CD4-positive, alpha-beta T cell (primary cell): ENCODE results near the gene CRYGN. TPM values are rescaled to one million over a fixed set of nuclear protein-coding genes. Genes with fewer than 3 reads are reported as not detected.

ENCODE experiments used
- ATAC-seq: fragments of 200-7000 bp; cut with Tn5 transposase; one replicate; pipeline ENCODE4 v1.10.0; 2022; ENCODE audit warnings: mild to moderate bottlenecking; ENCODE audit not compliant: poor library complexity
- CTCF ChIA-PET: fragments of 350-600 bp; sonication (Branson Sonifier 250); formaldehyde crosslinking; loops from one replicate; lab custom pipeline; 2021; ENCODE audit warnings: antibody characterized with exemption, inconsistent platforms; lab: Charles Lee
- POLR2A ChIA-PET: fragments of 350-600 bp; sonication (Branson Sonifier 250); formaldehyde crosslinking; loops from one replicate; lab custom pipeline; 2021; ENCODE audit warnings: antibody characterized with exemption, inconsistent platforms; lab: Charles Lee
- DNase-seq, 14 experiments: peaks; one replicate each; pipeline ENCODE4 v3.0.0-alpha.2; 2013 to 2020; ENCODE audit warnings: mixed read lengths in 2 of 14
- H3K27ac ChIP-seq, 2 donors: one replicate each; pipeline versions ENCODE4 v1.5.1 to v1.7.0; 2013; ENCODE audit warnings: low read length in 2 of 2, low read depth in 1 of 2, mild to moderate bottlenecking in 1 of 2
- H3K27me3 ChIP-seq, 2 experiments: 1 replicate in 1 of 2; 2 replicates in 1 of 2; pipeline versions ENCODE4 v1.6.1 to v1.7.0; 2013; ENCODE audit warnings: low read length in 2 of 2, control low read depth in 1 of 2, mild to moderate bottlenecking in 1 of 2, moderate library complexity in 1 of 2; ENCODE audit not compliant: insufficient read depth in 2 of 2, control insufficient read depth in 1 of 2
- H3K36me3 ChIP-seq: one replicate; pipeline ENCODE4 v1.6.1; 2013; ENCODE audit warnings: low read length, control low read depth; ENCODE audit not compliant: insufficient read depth
- H3K4me1 ChIP-seq: one replicate; pipeline ENCODE4 v1.6.1; 2013; ENCODE audit warnings: low read length, control low read depth; ENCODE audit not compliant: insufficient read depth
- H3K4me3 ChIP-seq: one replicate; pipeline ENCODE4 v1.5.1; 2013; ENCODE audit warnings: mild to moderate bottlenecking, low read length, moderate library complexity
- H3K9me3 ChIP-seq, 2 experiments: 1 replicate in 1 of 2; 2 replicates in 1 of 2; pipeline versions ENCODE4 v1.6.1 to v1.7.0; 2013; ENCODE audit warnings: low read length in 2 of 2, mild to moderate bottlenecking in 2 of 2, control low read depth in 1 of 2, moderate library complexity in 1 of 2; ENCODE audit not compliant: control insufficient read depth in 1 of 2, insufficient read depth in 1 of 2
- H3K27ac Mint-ChIP-seq: one replicate; pipeline ENCODE4 v1.8.0; 2020; ENCODE audit warnings: mixed read lengths
- H3K27me3 Mint-ChIP-seq: one replicate; pipeline ENCODE4 v1.8.0; 2021; ENCODE audit warnings: mixed read lengths
- H3K36me3 Mint-ChIP-seq: one replicate; pipeline ENCODE4 v1.8.0; 2021; ENCODE audit warnings: low read depth, mixed read lengths
- H3K4me1 Mint-ChIP-seq: one replicate; pipeline ENCODE4 v1.8.0; 2021; ENCODE audit warnings: low read depth, mixed read lengths
- H3K4me3 Mint-ChIP-seq: one replicate; pipeline ENCODE4 v1.8.0; 2020; ENCODE audit warnings: mild to moderate bottlenecking, mixed read lengths
- H3K9me3 Mint-ChIP-seq: one replicate; pipeline ENCODE4 v1.8.0; 2020; ENCODE audit warnings: mixed read lengths
- intact Hi-C, 2 experiments: fragments of 100-400 bp; cut with DNase I in 1 of 2; cut with micrococcal nuclease in 1 of 2; formaldehyde crosslinking; loops; one replicate each; pipeline versions ENCODE4 v1.15.1 to v1.9.0; 2023 to 2025; cut with DNase I, micrococcal nuclease
- total RNA-seq, 174 experiments: library from RNA in 2 of 174; stranded (reverse) in 2 of 174; gene quantifications; one replicate each; pipeline ENCODE4 v1.2.3 and lab custom pipeline; 2021 to 2026
- TF ChIP-seq, protein P1 (sequence below): fragments of 200-600 bp; IDR thresholded peaks from one replicate; pipeline ENCODE4 v1.8.0; 2022; ENCODE audit warnings: antibody characterized with exemption, mild to moderate bottlenecking

The CRYGN gene
- total RNA-seq, 2 experiments from 2014 or later: 0.14 TPM; not detected in 1

DNA sequence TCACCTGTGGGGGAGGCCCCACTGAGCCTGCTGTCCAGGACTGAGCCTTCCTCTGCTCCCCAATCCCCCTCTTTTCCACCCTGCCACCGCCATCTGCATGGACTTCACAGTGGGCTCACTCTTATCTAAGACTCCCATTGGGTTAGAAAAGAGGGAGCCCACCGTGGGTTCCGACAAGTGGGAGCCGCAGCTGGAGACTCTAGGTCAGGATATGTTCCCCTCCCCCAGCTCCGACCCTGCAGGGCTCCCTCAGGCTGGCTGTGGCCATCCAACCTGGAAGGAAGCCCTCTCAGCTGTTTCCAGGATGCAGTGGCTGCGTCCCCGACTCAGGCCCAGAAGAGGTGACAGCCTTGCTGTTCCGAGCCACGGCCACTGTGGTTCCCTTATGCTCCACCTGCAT, 34.9 kb downstream of the CRYGN start:
- Histone ChIP-seq H3K4me3 (no peak overlapping the region), H3K4me1 (peaks cover 51% of the 10 kb centered on the region), H3K27ac (no peak overlapping the region), H3K27me3 (peaks cover 6 to 7% of the 10 kb centered on the region in 2 experiments), H3K9me3 (peaks cover 0 to 4% of the 10 kb centered on the region in 2 experiments), H3K36me3 (no peaks in the 10 kb centered on the region)
- Mint-ChIP-seq H3K9me3 (no peaks in the 10 kb centered on the region), H3K4me3 (no peak overlapping the region), H3K36me3 (peaks cover 4% of the 10 kb centered on the region), H3K4me1 (peaks cover 8% of the 10 kb centered on the region), H3K27ac (no peak overlapping the region), H3K27me3 (peaks cover 10% of the 10 kb centered on the region)
- ATAC-seq: no peak
- POLR2A ChIA-PET: interaction anchor here (0.5 kb wide), 1 partner anchor 38 kb away, joined by 3 read pairs; no protein-coding TSS in a partner anchor
- CTCF ChIA-PET: no interaction called here
- intact Hi-C loops: loop anchor here in 1 of 2 experiments (5.0 kb wide), 1 partner anchor 38 kb away; no protein-coding TSS in a partner anchor
- DNase-seq: no peak
- TF ChIP-seq, protein P1, sequence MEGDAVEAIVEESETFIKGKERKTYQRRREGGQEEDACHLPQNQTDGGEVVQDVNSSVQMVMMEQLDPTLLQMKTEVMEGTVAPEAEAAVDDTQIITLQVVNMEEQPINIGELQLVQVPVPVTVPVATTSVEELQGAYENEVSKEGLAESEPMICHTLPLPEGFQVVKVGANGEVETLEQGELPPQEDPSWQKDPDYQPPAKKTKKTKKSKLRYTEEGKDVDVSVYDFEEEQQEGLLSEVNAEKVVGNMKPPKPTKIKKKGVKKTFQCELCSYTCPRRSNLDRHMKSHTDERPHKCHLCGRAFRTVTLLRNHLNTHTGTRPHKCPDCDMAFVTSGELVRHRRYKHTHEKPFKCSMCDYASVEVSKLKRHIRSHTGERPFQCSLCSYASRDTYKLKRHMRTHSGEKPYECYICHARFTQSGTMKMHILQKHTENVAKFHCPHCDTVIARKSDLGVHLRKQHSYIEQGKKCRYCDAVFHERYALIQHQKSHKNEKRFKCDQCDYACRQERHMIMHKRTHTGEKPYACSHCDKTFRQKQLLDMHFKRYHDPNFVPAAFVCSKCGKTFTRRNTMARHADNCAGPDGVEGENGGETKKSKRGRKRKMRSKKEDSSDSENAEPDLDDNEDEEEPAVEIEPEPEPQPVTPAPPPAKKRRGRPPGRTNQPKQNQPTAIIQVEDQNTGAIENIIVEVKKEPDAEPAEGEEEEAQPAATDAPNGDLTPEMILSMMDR: no peak

DNA sequence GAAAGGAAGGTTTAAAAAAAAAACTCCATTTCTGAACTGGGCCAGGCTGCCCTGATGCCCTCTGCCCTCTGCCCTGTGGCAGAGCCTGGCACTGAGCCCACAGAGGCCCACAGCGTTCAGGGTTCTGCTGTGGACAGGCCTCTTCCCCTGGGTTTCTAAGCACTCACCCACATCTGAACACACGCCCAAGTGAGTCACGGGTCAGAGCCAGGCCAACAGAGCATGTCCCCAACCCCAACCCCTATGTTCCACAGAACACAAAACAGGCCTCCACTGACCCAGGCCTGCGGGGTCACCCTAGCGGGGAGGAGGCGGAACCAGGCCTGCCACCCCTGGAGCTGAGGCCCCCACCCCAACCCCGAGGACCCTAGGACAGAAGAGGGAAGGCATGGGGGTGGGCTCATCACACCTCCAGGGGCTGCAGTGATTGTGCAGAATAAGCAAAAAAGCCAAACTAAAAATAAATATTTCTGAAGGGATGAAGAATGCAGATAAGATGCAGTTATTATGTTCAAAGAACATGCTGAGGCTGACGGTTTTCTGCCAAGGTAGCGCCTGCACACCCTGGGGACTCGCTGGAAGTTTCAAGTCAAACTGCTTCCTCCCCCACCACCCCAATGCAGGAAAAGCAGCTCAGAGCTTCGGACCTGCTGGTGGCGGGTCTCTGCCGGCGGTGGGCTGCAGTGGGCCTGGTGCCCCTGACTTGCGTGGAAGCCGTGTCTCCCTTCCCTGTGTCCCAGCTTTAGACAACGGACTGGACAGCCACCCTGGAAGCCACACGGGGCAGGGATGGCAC, 35.5 kb downstream of the CRYGN start:
- Mint-ChIP-seq H3K36me3 (peaks cover 4% of the 10 kb centered on the region), H3K27ac (no peak overlapping the region), H3K9me3 (no peaks in the 10 kb centered on the region), H3K4me3 (no peak overlapping the region), H3K27me3 (peaks cover 10% of the 10 kb centered on the region), H3K4me1 (peaks cover 8% of the 10 kb centered on the region)
- intact Hi-C loops: loop anchor here in 1 of 2 experiments (5.0 kb wide), 1 partner anchor 37 kb away; no protein-coding TSS in a partner anchor
- Histone ChIP-seq H3K27me3 (peaks cover 0 to 3% of the 10 kb centered on the region in 2 experiments), H3K27ac (no peak overlapping the region), H3K9me3 (peaks cover 0 to 4% of the 10 kb centered on the region in 2 experiments), H3K36me3 (no peaks in the 10 kb centered on the region), H3K4me3 (no peak overlapping the region), H3K4me1 (peaks cover 51% of the 10 kb centered on the region)
- POLR2A ChIA-PET: interaction anchor here (0.5 kb wide), 1 partner anchor 39 kb away, joined by 3 read pairs; no protein-coding TSS in a partner anchor
- ATAC-seq: no peak
- CTCF ChIA-PET: no interaction called here
- TF ChIP-seq, protein P1: no peak
- peak in 3 of 14 experiments; percentile 34 to 57 (median 46) for DNase-seq

DNA sequence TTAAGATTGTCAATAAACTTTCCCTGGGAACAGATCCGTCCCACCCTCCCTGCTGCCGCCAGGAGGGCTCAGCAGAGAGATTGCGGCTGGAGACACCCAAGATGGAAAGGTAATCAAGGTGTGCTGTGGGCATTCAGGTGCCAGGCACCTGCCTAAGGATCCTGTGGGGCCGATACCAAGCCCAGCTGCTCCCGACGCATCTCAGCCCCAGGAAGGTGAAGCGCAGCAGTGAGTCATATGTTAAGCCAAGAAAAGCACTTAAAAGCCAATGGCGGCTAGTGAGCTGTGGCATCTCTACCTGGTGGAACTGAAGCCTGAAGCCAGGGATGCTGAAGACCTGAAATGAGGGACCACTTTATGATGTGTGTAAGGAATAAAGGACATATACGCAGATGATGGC, 36.2 kb downstream of the CRYGN start:
- Histone ChIP-seq H3K36me3 (no peaks in the 10 kb centered on the region), H3K27ac (no peak overlapping the region), H3K27me3 (peaks cover 0 to 3% of the 10 kb centered on the region in 2 experiments), H3K9me3 (peaks cover 0 to 4% of the 10 kb centered on the region in 2 experiments), H3K4me1 (peaks cover 50% of the 10 kb centered on the region), H3K4me3 (no peak overlapping the region)
- H3K9me3 Mint-ChIP-seq: no peaks in the 10 kb centered on the region
- ATAC-seq (no peak), DNase-seq (no peak)
- ChIA-PET POLR2A (no interaction called here), CTCF (no interaction called here)
- H3K4me3 Mint-ChIP-seq: no peak overlapping the region
- H3K36me3 Mint-ChIP-seq: peaks cover 2% of the 10 kb centered on the region
- H3K27ac Mint-ChIP-seq: no peak overlapping the region
- TF ChIP-seq, protein P1: no peak
- peaks cover 6% of the 10 kb centered on the region for H3K27me3 Mint-ChIP-seq
- intact Hi-C loops: loop anchor here in 1 of 2 experiments (2.0 kb wide), 1 partner anchor 25 kb away; no protein-coding TSS in a partner anchor
- H3K4me1 Mint-ChIP-seq: peaks cover 4% of the 10 kb centered on the region
